GM21737 (cell line): ENCODE results near the gene XK.
"Not testable (repeated sequence)": the region's sequence is repeated elsewhere in the genome, so short reads cannot be mapped to it uniquely, and the experiment has no call there.

Source experiments
- ATAC-seq: cut with Tn5 transposase; IDR thresholded peaks from one replicate; pipeline ENCODE4 v1.9.1; 2021; ENCODE audit warnings: mild to moderate bottlenecking, moderate library complexity; ENCODE audit not compliant: unreplicated experiment

The XK gene

GRCh38 chrX:37753384-37753783 is 67.8 kb downstream of the XK start:
- ATAC-seq = no peak

DNA sequence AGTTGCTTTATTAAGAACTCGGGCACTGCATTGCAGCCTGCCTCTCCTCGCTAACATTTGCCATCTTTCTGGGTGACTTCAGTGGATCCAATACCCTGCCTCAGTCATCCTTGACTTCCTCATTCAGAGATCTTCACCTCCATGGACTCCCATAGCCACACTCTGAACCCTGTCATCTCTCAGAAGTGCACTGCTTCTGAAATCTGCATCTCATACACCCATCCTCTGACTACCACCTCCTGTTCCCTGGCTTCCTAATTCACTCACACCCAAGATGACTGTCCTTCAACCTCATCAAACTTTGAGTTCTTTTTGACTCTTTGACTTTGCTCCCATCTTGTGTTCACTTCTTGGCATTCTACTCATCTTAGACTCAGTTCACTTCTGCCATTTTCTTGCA is 68.9 kb downstream of the XK start:
- peak; percentile 6 for ATAC-seq

DNA sequence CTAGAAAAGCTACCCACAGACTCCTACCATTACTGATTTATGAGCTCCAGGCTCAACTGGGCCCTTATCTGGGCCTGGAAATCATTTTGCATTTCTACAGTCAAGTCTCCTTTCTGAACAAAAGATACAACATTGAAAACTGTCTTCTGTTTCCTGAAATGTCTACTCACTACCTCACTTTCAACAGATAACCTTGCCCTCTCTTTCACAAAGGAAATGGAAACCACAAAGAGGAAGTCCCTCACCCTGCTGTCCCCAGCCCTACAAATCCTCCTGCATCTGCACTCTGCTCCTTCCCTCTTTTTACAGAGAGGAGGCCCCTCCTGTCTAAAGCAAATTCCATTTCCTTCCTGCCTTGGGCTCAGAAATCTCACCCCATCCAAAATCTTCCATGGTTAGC is 69.4 kb downstream of the XK start:
- ATAC-seq = peak; percentile 94

DNA sequence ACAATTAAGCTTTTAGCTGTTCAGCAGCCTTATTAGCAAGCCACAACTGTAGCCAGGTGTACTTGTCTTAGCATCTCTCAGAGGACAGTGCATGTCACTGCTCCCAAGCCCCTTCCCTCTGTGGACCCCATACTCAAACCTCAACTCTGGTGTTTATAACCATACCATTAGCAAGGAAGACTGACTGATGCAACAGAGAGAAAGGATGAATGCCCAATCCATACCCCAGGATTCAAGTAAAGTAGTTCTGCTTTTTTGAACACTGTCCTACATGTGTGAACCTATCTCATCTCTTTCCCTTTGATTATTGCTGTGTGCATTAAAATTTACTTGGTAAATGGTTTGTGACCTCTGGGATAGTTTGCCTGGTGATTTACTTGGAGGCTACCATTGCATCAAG is 71.5 kb downstream of the XK start:
- ATAC-seq = no peak

GRCh38 chrX:37759351-37759750 is 73.8 kb downstream of the XK start:
- ATAC-seq = no peak

- no peak for ATAC-seq
Measured at GRCh38 chrX:37759878-37760418, 74.4 kb downstream of the XK start.

GRCh38 chrX:37763400-37763799 is 77.8 kb downstream of the XK start:
- ATAC-seq = no peak

GRCh38 chrX:37765507-37765906 is 79.9 kb downstream of the XK start:
- no peak for ATAC-seq

DNA sequence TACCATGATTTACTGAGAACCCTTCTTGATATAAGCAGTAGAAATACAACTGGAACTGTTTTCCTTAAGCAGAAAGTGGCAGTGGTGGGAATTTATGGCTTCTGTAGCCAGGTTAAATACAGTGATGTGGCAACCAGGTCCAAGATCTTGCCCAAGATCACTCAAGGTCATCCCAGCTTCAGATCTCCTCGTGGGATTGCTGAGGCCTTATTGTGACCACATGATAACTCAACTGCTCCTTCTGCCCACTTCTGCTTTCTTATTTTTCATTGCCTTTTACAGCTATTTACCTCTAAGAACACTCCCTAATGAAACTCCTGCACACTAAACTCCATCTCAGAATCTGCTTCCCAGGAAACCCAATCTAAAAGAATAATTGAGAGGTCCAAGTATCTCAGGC is 81.8 kb downstream of the XK start:
- no peak for ATAC-seq

- not testable (repeated sequence) for ATAC-seq
Measured at GRCh38 chrX:37768866-37769265, 83.3 kb downstream of the XK start.

GRCh38 chrX:37776283-37776986 is 90.8 kb downstream of the XK start:
- ATAC-seq = peak; percentile 67

- no peak for ATAC-seq
Measured at GRCh38 chrX:37776987-37777325, 91.4 kb downstream of the XK start.

- no peak for ATAC-seq
Measured at GRCh38 chrX:37779857-37780256, 94.3 kb downstream of the XK start, which contains the start of gene CYBB. CYBB (plus strand) TSS chrX:37780059; CDS start chrX:37780078, 19 bp downstream.

GRCh38 chrX:37781081-37781480 is 95.5 kb downstream of the XK start:
- no peak for ATAC-seq
